ENCODE measurements around the gene ADGRA1. TPM values are rescaled to one million over a fixed set of nuclear protein-coding genes. Genes with fewer than 3 reads are reported as not detected.

Gene ADGRA1
- total RNA-seq, 3 donors from 2014 or later, result 0.10 TPM; not detected in 2

- intact Hi-C loops (cut with DNase I, micrococcal nuclease), result no loop called here
- Histone ChIP-seq H3K36me3 (ENCODE audit: low read depth) (no peaks in the 10 kb centered on the region), H3K4me3 (no peak overlapping the region), H3K4me1 (ENCODE audit: low read depth) (no peaks in the 10 kb centered on the region), H3K9me3 (no peaks in the 10 kb centered on the region)
- ATAC-seq (no peak), DNase-seq (no peak)
- TF ChIP-seq CTCF (IDR thresholded peaks at IDR 0.05), result no peak
Measured at GRCh38 chr10:133056651-133057178, 31.0 kb upstream of the ADGRA1 start.

- ATAC-seq, result no peak
- TF ChIP-seq CTCF (IDR thresholded peaks at IDR 0.05), result no peak
Measured at GRCh38 chr10:133058331-133059092, 29.2 kb upstream of the ADGRA1 start.

GRCh38 chr10:133059093-133059470, 28.6 kb upstream of the ADGRA1 start:
- no peaks in the 10 kb centered on the region for H3K9me3 ChIP-seq
- no peak for TF ChIP-seq CTCF (IDR thresholded peaks at IDR 0.05)
- intact Hi-C loops (cut with DNase I, micrococcal nuclease), result no loop called here
- no peak for ATAC-seq
- H3K4me1 ChIP-seq (ENCODE audit: low read depth), result no peaks in the 10 kb centered on the region
- H3K36me3 ChIP-seq (ENCODE audit: low read depth), result no peaks in the 10 kb centered on the region
- no peak overlapping the region for H3K4me3 ChIP-seq
- peak in 1 of 3 donors; percentile 4 for DNase-seq

More at GRCh38 chr10:133058331-133059092, 29.2 kb upstream of the ADGRA1 start:
- Histone ChIP-seq H3K36me3 (ENCODE audit: low read depth) (no peaks in the 10 kb centered on the region), H3K9me3 (no peaks in the 10 kb centered on the region), H3K4me3 (no peak overlapping the region), H3K4me1 (ENCODE audit: low read depth) (no peaks in the 10 kb centered on the region)
- intact Hi-C loops (cut with DNase I, micrococcal nuclease), result no loop called here
- peak in 1 of 3 donors; percentile 19 for DNase-seq

- ATAC-seq (no peak), DNase-seq (no peak)
- TF ChIP-seq CTCF (IDR thresholded peaks at IDR 0.05), result no peak
- Histone ChIP-seq H3K4me3 (no peak overlapping the region), H3K4me1 (ENCODE audit: low read depth) (no peaks in the 10 kb centered on the region), H3K9me3 (no peaks in the 10 kb centered on the region), H3K36me3 (ENCODE audit: low read depth) (no peaks in the 10 kb centered on the region)
- intact Hi-C loops (cut with DNase I, micrococcal nuclease), result no loop called here
Measured at GRCh38 chr10:133059571-133059970, 28.2 kb upstream of the ADGRA1 start.

GRCh38 chr10:133060022-133060421, 27.7 kb upstream of the ADGRA1 start:
- no peaks in the 10 kb centered on the region for H3K4me1 ChIP-seq (ENCODE audit: low read depth)
- TF ChIP-seq CTCF (IDR thresholded peaks at IDR 0.05), result no peak
- H3K4me3 ChIP-seq, result no peak overlapping the region
- no peaks in the 10 kb centered on the region for H3K9me3 ChIP-seq
- H3K36me3 ChIP-seq (ENCODE audit: low read depth), result no peaks in the 10 kb centered on the region
- intact Hi-C loops (cut with DNase I, micrococcal nuclease), result no loop called here
- ATAC-seq (no peak), DNase-seq (no peak)

Measured in mucosa of descending colon (tissue), 3 donors.